PC-9 (cell line): ENCODE measurements around the gene ZFPM1.

Source experiments
- CTCF ChIP-seq: fragments of 200-600 bp; sonication (generic); conservative IDR thresholded peaks from 2 replicates; pipeline ENCODE4 v1.6.1; 2017; ENCODE audit warnings: mixed run types, antibody characterized with exemption, mild to moderate bottlenecking, moderate library complexity
- EZH2 ChIP-seq: fragments of 200-600 bp; sonication (generic); IDR thresholded peaks from 2 replicates; pipeline ENCODE4 v1.8.0; 2017; ENCODE audit warnings: antibody characterized with exemption, low read depth

DNA sequence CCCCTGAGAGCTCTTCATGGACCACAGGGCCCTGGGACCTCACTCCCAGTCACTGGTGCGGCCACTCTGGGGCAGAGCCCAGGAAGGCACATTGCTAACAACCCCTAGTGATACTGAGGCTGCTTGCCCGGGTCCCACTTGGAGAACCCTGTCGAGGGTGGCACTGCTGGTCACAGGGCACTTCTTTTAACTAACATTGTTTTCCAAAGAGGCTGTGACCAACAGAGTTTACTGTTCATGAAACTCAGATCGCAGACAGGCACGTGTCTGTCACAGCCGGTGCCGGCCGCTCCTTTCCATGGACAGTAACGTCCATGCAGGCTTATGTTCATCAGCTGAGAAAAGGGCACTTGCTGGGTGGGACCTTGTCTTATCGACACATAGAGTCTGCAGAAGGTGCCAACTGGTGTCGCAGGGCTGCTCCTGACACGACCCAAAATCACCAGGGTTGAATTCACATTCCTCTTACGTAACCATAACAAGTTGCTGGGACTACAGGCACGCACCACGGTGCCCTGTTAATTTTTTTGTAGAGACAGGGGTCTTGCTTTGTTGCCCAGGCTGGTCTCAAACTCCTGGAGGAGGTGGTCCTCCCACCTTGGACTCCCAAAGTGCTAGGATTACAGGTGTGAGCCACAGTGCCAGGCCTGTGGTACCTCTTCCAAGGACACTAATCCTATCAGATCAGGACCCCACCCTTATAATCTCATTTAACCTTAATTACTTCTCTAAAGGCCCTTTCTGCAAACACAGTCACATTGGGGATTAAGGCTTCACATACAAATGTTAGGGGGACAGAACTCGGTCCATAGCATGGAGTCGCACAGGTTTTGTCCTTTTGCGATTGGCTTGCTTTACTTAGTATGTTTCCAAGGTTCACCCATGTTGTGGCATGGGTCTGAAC lies 115.9 kb downstream of the ZFPM1 start:
- TF ChIP-seq CTCF = no peak
- no peak for TF ChIP-seq EZH2
